ENCODE data around the gene CYP3A7.
"Not testable (repeated sequence)": the region's sequence is repeated elsewhere in the genome, so short reads cannot be mapped to it uniquely, and the experiment has no call there.

The CYP3A7 gene

GRCh38 chr7:99740573-99741440 is 5.8 kb upstream of the CYP3A7 start:
- DNase-seq, result no peak

DNA sequence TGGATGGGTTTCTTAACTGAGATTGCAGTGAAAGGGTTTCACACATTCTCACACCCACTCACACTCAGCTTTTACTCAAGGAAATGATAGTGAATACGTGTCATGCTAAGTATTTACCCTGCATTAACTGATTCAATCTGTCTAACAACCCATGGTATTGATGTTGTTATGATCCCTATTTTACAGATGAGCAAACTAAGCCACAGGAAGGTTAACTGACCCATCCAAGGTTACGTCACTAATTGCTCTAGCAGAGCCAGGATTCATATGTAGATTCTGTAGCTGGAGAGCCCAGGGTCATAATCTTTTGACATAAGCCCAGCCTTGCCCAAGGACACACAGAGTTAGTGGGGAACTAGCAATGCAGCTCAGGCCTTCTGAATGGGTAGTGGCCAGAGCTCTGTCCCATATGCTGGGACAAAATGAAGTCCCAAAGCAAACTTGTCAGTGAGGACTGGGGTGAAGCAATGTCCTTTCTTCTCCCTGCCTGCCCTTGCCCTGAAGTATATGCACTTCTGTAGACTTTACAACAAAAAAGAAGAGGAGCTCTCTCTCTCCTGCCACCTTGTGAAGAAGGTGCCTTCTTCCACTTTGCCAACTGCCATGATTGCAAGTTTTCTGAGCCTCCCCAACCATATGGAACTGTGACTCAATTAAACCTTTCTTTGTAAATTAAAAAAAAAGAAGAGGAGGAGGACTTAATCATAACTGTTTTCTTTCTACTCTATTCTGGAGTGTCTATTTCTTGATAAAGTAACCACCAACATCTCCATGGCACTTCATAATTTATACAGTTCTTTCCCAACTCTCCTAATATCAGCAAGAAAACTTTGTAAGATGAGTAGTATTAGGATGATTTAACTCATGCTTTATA is 4.9 kb upstream of the CYP3A7 start:
- DNase-seq, result no peak

- DNase-seq, result no peak
Observed at GRCh38 chr7:99737726-99738125, 2.7 kb upstream of the CYP3A7 start.

DNA sequence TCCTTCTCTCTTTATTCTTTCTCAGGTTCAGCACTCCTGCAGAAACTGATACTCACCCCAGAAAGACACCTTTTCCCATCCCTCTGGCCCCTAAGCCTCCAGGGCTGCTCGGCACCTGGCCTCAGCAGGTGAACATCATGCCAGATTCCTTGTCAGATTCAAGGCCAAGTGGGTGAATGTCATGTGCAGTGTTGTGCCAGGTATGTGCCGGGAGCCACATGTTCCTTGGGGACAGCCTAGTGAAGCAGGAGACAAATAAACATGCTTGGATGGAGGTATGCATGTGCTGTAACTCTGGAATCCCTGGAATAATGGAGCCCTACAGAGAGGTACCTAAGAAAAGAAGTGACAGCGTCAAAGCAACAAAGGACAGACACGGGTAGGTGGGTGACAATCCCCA is 1.7 kb upstream of the CYP3A7 start:
- DNase-seq, result not testable (repeated sequence)

- no peak for DNase-seq
Observed at GRCh38 chr7:99733448-99733847, 1.5 kb downstream of the CYP3A7 start.

DNA sequence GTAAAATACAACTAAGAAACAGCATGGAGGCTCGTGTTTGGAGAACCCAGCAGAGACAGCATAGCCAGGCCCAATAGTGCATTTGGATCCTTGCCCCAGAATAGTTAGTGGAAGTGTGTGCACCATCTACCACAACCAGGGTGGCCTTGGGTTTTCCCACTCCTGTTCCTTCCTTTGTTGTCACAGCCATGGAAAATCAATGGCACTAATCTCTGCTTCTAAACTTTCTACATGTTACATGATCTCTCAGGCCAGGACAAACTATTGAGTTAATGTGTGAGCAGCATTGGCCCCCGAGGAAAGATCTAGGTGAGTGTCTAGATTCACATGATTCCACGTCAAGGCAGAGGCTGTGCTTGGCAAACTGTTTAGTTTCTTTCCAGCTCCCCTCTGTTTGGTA is 2.0 kb downstream of the CYP3A7 start:
- DNase-seq, result no peak

DNA sequence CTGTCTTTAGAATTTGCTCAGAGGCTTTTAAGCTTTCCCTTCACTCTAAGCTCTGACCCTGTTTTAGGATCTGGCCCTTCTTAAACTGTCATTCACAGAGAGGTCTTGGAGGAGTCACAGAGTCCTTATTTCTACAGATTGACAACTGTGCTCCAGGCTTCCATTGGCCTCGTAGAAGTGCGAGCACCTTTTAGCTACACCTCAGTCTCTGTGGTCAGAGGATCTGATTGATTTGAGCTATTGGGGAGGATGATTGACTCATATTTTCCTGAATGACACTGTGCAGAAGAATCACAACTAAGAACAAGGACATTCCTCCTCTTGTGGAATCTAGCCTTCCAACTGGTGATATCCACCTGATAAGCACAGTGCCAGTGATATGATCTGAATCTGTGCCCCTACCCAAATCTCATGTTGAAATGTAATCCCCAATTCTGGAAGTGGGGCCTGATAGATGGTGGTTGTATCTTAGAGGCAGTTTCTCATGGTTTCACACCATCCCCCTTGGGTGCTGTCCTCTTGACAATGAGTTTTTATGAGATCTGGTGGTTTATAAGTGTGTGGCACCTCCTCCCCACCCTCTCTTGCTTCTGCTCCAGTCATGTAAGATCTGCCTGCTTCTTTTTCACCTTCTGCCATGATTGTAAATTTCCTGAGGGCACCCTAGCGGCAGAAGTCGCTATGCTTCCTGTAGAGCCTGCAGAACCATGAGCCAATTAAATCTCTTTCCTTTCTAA is 3.2 kb downstream of the CYP3A7 start:
- no peak for DNase-seq

GRCh38 chr7:99730992-99731391 is 4.0 kb downstream of the CYP3A7 start:
- no peak for DNase-seq

DNA sequence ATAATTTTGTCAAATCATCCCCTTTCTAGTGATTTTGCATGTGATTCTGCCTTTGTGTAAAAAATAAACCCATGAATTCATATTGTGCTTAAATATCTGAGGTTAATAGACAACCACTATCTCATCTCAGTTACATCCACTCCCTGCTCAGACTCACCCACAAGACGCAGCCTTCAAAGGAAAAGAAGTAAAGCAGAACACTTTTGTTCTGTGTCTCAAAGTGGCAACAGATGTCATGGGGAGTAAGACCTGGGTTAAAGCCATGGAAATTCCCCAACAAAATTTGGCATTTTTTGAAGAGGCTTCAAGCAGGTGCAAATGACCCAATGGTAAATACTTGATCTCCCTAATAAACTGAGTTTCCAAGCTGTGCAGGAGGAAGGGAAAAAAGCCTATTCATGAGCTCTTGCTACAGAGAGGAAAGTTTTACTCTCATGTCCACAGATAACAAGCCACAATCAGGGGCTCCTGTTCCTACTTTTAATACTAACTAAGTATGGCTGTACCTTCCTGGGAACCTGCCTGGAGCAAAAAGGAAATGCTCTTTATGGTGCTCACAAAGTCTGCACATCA is 4.7 kb downstream of the CYP3A7 start:
- DNase-seq, result no peak

GRCh38 chr7:99729486-99730237 is 5.3 kb downstream of the CYP3A7 start:
- DNase-seq, result no peak

DNA sequence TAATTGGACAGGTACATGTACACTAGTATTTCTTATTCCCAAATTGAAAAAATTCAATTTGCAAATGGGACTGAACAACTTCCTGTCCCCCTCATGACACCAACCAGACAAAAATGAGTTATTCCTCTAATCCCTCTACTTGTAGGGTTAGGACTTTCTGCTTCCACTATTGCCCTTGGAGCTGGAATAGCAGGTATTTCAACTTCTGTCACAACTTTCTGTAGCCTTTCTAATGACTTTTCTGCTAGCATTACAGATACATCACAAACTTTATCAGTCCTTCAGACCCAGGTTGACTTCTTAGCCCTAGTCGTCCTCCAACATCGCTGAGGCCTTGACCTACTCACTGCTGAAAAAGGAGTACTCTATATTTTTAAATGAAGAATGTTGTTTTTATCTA is 6.4 kb downstream of the CYP3A7 start:
- no peak for DNase-seq

- DNase-seq, result not testable (repeated sequence)
Observed at GRCh38 chr7:99723201-99723600, 11.8 kb downstream of the CYP3A7 start.

DNA sequence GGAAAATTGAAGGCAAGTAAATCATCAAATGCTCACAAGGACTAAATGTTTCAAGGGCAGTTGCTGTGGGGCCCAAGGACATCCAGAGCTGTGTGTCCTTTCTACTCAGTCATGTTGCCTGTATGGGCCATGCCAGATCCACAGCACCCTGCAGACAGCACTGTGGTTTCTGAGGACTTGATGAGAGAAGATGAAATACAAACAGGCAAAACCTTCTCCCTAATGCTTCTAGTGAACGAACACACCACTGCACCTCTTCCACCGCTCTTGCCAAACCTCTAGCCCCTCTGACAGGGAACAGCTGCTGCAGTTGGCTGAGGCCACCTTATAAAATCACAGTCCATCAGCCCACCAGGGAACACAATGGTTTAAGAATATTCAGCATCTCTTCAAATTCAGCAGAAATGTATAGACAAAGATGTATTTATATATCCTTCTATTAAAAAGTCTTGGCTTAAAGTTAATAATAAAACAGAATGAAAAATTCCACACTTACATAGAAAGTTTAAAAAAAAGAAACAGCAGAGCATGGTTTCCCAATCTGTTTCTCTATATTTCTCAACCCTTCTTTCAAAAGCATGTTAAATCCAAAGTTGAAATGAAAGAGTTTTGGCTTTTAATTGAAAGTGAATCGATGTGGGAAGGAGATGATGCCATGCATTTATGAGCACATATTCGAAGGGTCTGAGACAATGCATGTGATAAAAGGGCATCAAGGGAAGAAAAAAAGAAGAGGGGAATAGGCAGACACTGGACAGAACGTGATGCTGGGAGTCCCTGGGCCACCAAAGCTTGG is 14.0 kb downstream of the CYP3A7 start:
- DNase-seq, result no peak

DNA sequence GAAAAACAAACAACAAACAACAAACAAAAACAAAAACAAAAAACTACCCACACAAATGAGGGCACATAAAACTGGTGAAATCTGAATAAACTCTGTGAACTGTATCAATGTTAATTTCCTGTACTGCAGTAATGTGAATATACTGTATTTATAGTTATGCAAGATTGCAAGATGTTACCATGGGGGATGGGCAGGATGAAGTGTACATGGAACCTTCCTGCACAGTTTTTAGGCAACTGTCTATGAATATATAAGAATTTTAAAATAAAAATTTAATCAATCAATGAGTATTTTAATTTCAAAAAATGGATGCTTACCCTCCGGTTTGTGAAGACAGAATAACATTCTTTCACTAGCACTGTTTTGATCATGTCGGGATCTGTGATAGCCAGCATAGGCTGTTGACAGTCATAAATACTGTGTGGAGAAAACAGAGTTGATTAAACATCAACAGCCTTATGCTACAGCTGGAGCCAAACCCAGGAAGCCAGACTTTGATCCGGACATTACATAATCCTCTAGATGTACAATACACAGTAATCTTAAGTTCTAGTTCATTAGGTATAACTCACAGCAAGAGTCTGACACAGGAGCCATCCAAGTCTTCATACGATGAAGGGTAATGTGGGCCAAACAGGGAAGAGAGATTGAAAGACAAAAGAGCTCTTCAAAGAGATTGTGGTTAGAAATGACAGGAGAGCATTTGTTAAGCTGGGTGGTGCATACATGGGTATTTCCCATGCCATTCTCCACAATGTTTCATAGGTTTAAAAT is 14.8 kb downstream of the CYP3A7 start:
- no peak for DNase-seq

DNA sequence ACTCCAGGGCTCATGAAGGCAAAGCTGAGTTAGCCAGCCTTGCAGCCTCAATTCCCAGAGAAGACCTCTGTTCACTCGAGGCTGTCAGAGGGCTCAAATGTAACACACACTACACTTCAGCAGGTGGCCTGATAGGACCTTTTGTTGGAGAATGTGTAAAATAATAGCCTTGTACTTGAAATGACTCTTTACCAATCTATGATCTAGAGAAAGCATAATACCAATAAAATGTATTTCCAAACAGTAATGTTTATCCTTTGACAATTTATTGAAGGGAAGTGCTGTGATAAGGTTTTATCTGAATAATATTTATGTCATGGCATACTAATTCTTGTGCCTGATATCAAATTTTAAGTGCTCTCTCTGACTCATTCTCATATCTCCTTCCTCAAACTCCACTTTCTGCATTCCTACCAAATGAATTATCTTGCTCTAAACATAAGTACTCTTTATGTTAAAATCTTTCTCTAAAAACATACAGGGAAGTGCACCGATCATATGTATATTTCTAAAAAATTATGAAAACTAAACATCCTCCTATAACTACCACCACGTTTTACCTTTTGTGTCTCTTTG is 20.9 kb downstream of the CYP3A7 start:
- no peak for DNase-seq

GRCh38 chr7:99709838-99710578 is 25.0 kb downstream of the CYP3A7 start:
- DNase-seq, result no peak

- no peak for DNase-seq
Observed at GRCh38 chr7:99709260-99709659, 25.7 kb downstream of the CYP3A7 start.

- DNase-seq, result no peak
Observed at GRCh38 chr7:99707096-99707495, 27.9 kb downstream of the CYP3A7 start.

DNA sequence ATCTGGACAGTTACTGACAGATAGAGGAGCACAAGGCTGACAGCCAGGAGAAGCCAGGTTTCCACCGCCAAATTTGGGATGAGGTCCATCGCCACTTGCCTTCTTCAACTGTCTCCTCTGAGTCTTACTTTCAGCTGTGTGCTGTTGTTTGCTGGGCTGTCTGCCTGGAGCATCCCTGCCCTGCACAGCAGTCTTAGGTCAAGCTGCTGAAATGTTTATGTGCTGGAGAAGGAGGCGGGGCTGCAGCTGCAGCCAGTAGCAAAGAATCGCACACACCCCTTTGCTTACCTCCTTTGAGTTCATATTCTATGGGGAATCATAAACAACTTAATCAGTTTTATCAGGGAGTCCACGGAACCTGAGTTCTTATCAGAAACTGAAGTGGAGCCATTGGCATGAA is 35.0 kb downstream of the CYP3A7 start:
- DNase-seq, result no peak
